Measurements from ENCODE around the gene NAALADL2. TPM values are rescaled to one million over a fixed set of nuclear protein-coding genes. Genes with fewer than 3 reads are reported as not detected.

The NAALADL2 gene
- total RNA-seq, 1 experiment from 2014 or later: 1.6 TPM

DNA sequence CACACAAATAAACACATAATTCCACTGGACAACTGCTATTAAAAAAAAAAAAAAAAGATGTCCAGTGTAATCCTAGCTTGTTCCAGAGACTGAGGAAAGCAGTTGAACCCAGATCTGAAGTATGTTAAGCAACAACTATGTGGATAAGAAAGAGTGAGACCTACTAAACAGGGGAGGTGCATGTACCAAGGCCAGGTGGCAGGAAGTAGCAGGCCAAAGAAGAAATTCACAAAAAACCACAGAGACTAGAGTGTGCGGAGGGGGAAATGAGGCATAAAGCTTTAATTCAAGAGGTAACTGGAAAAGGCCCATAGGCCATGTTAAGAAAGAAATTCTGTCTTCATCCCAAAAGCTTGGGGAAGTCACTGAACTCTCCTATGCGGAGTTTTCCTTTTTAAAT, 490.0 kb downstream of the NAALADL2 start:
- no peaks in the 10 kb centered on the region for H3K36me3 Mint-ChIP-seq (ENCODE audit: insufficient read depth in 1 of 3, low read depth in 3 of 3)

More for the DNA sequence above, 490.0 kb downstream of the NAALADL2 start:
- Histone ChIP-seq H3K23ac (ENCODE audit: insufficient read length, low read depth, low read length) (no peak overlapping the region), H2BK5ac (ENCODE audit: insufficient read length, low read length) (no peak overlapping the region), H2BK20ac (ENCODE audit: low read depth, low read length, poor library complexity, severe bottlenecking) (no peak overlapping the region), H2AFZ (ENCODE audit: low read length) (no peak overlapping the region), H3K27me3 (ENCODE audit: insufficient read depth, low read length) (no peaks in the 10 kb centered on the region), H2AK5ac (ENCODE audit: insufficient read length, low read length) (no peak overlapping the region), H3K27ac (ENCODE audit: insufficient read length, low read depth, low read length) (no peak overlapping the region), H3K14ac (ENCODE audit: insufficient read depth, low read length) (no peak overlapping the region), H2BK120ac (ENCODE audit: low read depth, low read length, poor library complexity, severe bottlenecking) (no peak overlapping the region), H3K9me3 (ENCODE audit: control insufficient read depth, low read depth, low read length) (no peaks in the 10 kb centered on the region), H3K4ac (ENCODE audit: low read depth, low read length) (no peak overlapping the region), H3K56ac (ENCODE audit: insufficient read length, low read depth, low read length) (no peak overlapping the region), H3K79me2 (ENCODE audit: insufficient read depth, low read length) (no peaks in the 10 kb centered on the region), H3K9ac (ENCODE audit: extremely low read depth, insufficient read length, low read length) (no peak overlapping the region), H4K5ac (ENCODE audit: insufficient read length, low read depth, low read length) (no peak overlapping the region), H3K23me2 (ENCODE audit: insufficient read length, low read depth, low read length, poor library complexity, severe bottlenecking) (no peaks in the 10 kb centered on the region), H4K8ac (replicated peaks; ENCODE audit: insufficient read length, low read depth, low read length) (no peak overlapping the region), H2BK15ac (ENCODE audit: low read depth, low read length) (no peak overlapping the region), H4K91ac (ENCODE audit: insufficient read length, low read depth, low read length) (no peak overlapping the region), H3K18ac (ENCODE audit: insufficient read length, low read depth, low read length) (no peak overlapping the region), H4K20me1 (ENCODE audit: control insufficient read depth, insufficient read depth, insufficient read length) (no peaks in the 10 kb centered on the region), H3T11ph (ENCODE audit: low read length) (no peak overlapping the region), H3K79me1 (ENCODE audit: insufficient read depth, low read depth, low read length, poor library complexity, severe bottlenecking) (no peaks in the 10 kb centered on the region), H3K4me2 (ENCODE audit: insufficient read depth, insufficient read length, low read length) (no peak overlapping the region), H3K4me1 (ENCODE audit: insufficient read depth, low read length) (no peaks in the 10 kb centered on the region), H2BK12ac (ENCODE audit: insufficient read length, low read depth, low read length) (no peak overlapping the region)
- H3K27me3 Mint-ChIP-seq (ENCODE audit: low read depth): no peaks in the 10 kb centered on the region
- WGBS (ENCODE audit: extremely low coverage, insufficient read length, low lambda C conversion rate): no CpG with 5 or more reads among the region's 2 CpGs
- H3K27ac Mint-ChIP-seq: no peak overlapping the region
- H3K9me3 Mint-ChIP-seq: no peaks in the 10 kb centered on the region
- no peak for DNase-seq
- TF ChIP-seq, protein P1, sequence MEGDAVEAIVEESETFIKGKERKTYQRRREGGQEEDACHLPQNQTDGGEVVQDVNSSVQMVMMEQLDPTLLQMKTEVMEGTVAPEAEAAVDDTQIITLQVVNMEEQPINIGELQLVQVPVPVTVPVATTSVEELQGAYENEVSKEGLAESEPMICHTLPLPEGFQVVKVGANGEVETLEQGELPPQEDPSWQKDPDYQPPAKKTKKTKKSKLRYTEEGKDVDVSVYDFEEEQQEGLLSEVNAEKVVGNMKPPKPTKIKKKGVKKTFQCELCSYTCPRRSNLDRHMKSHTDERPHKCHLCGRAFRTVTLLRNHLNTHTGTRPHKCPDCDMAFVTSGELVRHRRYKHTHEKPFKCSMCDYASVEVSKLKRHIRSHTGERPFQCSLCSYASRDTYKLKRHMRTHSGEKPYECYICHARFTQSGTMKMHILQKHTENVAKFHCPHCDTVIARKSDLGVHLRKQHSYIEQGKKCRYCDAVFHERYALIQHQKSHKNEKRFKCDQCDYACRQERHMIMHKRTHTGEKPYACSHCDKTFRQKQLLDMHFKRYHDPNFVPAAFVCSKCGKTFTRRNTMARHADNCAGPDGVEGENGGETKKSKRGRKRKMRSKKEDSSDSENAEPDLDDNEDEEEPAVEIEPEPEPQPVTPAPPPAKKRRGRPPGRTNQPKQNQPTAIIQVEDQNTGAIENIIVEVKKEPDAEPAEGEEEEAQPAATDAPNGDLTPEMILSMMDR (conservative IDR thresholded peaks at IDR 0.05): no peak
- H3K4me3 Mint-ChIP-seq: no peak overlapping the region
- H3K4me1 Mint-ChIP-seq: no peaks in the 10 kb centered on the region

Data from H9 (cell line).